PC-3 (cell line): ENCODE data around the gene RCBTB2. TPM values are rescaled to one million over a fixed set of nuclear protein-coding genes. Genes with fewer than 3 reads are reported as not detected.

Experiments
- ATAC-seq: fragments of 200-7000 bp; cut with Tn5 transposase; 2 replicates; pipeline ENCODE4 v1.9.1; 2020; ENCODE audit warnings: mild to moderate bottlenecking, moderate library complexity
- BruUV-seq: library from RNA; stranded (reverse); fragments of 400-500 nt; replicated peaks from 2 replicates; lab custom pipeline; 2021; lab: Mats Ljungman, UMichigan
- CTCF ChIA-PET: fragments of 300-600 bp; sonication (Branson Sonifier 250); formaldehyde crosslinking; loops from one replicate; lab custom pipeline; 2022; ENCODE audit warnings: antibody characterized with exemption; lab: Charles Lee
- POLR2A ChIA-PET: fragments of 300-600 bp; sonication (Branson Sonifier 250); formaldehyde crosslinking; loops from one replicate; lab custom pipeline; 2022; ENCODE audit warnings: antibody characterized with exemption; ENCODE audit not compliant: unreplicated experiment; lab: Charles Lee
- DNase-seq: peaks from one replicate; pipeline ENCODE4 v3.0.0-alpha.2; 2015
- H2AFZ ChIP-seq: fragments of 300-600 bp; sonication (generic); 2 replicates; pipeline ENCODE4 v1.6.0; 2016; ENCODE audit warnings: antibody characterized with exemption, low read length
- H3F3A ChIP-seq: fragments of 300-600 bp; sonication (generic); one replicate; pipeline ENCODE4 v1.6.0; 2017; ENCODE audit warnings: antibody characterized with exemption, low read length, control low read depth, mild to moderate bottlenecking; ENCODE audit not compliant: unreplicated experiment
- H3K27ac ChIP-seq: fragments of 300-600 bp; sonication (generic); 2 replicates; pipeline ENCODE4 v1.5.1; 2016; ENCODE audit warnings: mild to moderate bottlenecking, low read length
- H3K27me3 ChIP-seq: fragments of 300-600 bp; sonication (generic); 2 replicates; pipeline ENCODE4 v1.6.1; 2016; ENCODE audit warnings: low read length, mixed read lengths
- H3K36me3 ChIP-seq: fragments of 300-600 bp; sonication (generic); 2 replicates; pipeline ENCODE4 v1.6.1; 2016; ENCODE audit warnings: low read depth, mixed run types, low read length, mixed read lengths
- H3K4me1 ChIP-seq: fragments of 300-600 bp; sonication (generic); 2 replicates; pipeline ENCODE4 v1.5.1; 2016; ENCODE audit warnings: low read length; ENCODE audit not compliant: insufficient read depth
- H3K4me2 ChIP-seq: fragments of 300-600 bp; sonication (generic); 2 replicates; pipeline ENCODE4 v1.6.0; 2016; ENCODE audit warnings: low read length
- H3K4me3 ChIP-seq: fragments of 300-600 bp; sonication (generic); 2 replicates; pipeline ENCODE4 v1.5.1; 2016; ENCODE audit warnings: mild to moderate bottlenecking, low read length, mixed read lengths
- H3K79me2 ChIP-seq: fragments of 300-600 bp; sonication (generic); 2 replicates; pipeline ENCODE4 v1.6.1; 2017; ENCODE audit warnings: low read length, mixed read lengths
- H3K9ac ChIP-seq: fragments of 300-600 bp; sonication (generic); 2 replicates; pipeline ENCODE4 v1.6.0; 2016; ENCODE audit warnings: mild to moderate bottlenecking, low read length
- H3K9me2 ChIP-seq: fragments of 300-600 bp; sonication (generic); replicated peaks from 2 replicates; pipeline ENCODE4 v1.6.1; 2016; ENCODE audit warnings: mixed run types, low read length, mixed read lengths
- H3K9me3 ChIP-seq: fragments of 300-600 bp; sonication (generic); 2 replicates; pipeline ENCODE4 v1.6.1; 2016; ENCODE audit warnings: low read length, mixed read lengths
- H4K20me1 ChIP-seq: fragments of 300-600 bp; sonication (generic); 2 replicates; pipeline ENCODE4 v1.6.1; 2016; ENCODE audit warnings: low read length, mixed read lengths
- CTCF ChIP-seq: fragments of 300-600 bp; sonication (generic); conservative IDR thresholded peaks from 2 replicates; pipeline ENCODE4 v1.5.1; 2017; ENCODE audit warnings: antibody characterized with exemption, low read depth, mild to moderate bottlenecking, low read length
- EZH2 ChIP-seq: fragments of 300-600 bp; sonication (generic); IDR thresholded peaks from one replicate; pipeline ENCODE4 v1.6.1; 2017; ENCODE audit warnings: antibody characterized with exemption, mild to moderate bottlenecking, low read length; ENCODE audit not compliant: unreplicated experiment
- EZH2phosphoT487 ChIP-seq: fragments of 300-600 bp; sonication (generic); IDR thresholded peaks from 2 replicates; pipeline ENCODE4 v1.6.1; 2018; ENCODE audit warnings: mild to moderate bottlenecking, antibody characterized with exemption, low read length, borderline replicate concordance
- intact Hi-C: fragments of 100-400 bp; cut with micrococcal nuclease; formaldehyde crosslinking; loops from 2 replicates; pipeline ENCODE4 v1.9.0; 2023
- total RNA-seq: library from RNA; depleted of rRNA; stranded (reverse); fragments of >200 nt; gene quantifications from 2 replicates; pipeline ENCODE4 v1.2.3, GENCODE V29; 2014

The RCBTB2 gene
- total RNA-seq, 1 experiment from 2014 or later = 2.5 TPM

- no TSS peak for BruUV-seq
Measured at GRCh38 chr13:48502601-48503319, 30.1 kb downstream of the RCBTB2 start.

GRCh38 chr13:48501705-48502104 is 31.2 kb downstream of the RCBTB2 start:
- BruUV-seq = no TSS peak
- H3K4me2 ChIP-seq = no peak overlapping the region
- intact Hi-C loops = no loop called here
- no peaks in the 10 kb centered on the region for H3K9me3 ChIP-seq
- no peaks in the 10 kb centered on the region for H3K79me2 ChIP-seq
- H4K20me1 ChIP-seq = no peaks in the 10 kb centered on the region
- no peak overlapping the region for H2AFZ ChIP-seq
- DNase-seq (peak; percentile 6), ATAC-seq (no peak)
- peaks cover 15% of the 10 kb centered on the region for H3K4me1 ChIP-seq
- ChIA-PET CTCF (no interaction called here), POLR2A (no interaction called here)
- no peaks in the 10 kb centered on the region for H3K27me3 ChIP-seq
- no peaks in the 10 kb centered on the region for H3F3A ChIP-seq
- no peak overlapping the region for H3K9ac ChIP-seq
- H3K4me3 ChIP-seq = no peak overlapping the region
- H3K36me3 ChIP-seq = no peaks in the 10 kb centered on the region
- H3K9me2 ChIP-seq = no peaks in the 10 kb centered on the region
- TF ChIP-seq CTCF (no peak), EZH2phosphoT487 (no peak), EZH2 (no peak)
- H3K27ac ChIP-seq = no peak overlapping the region

More at GRCh38 chr13:48502601-48503319, 30.1 kb downstream of the RCBTB2 start:
- H4K20me1 ChIP-seq = no peaks in the 10 kb centered on the region
- ChIA-PET POLR2A (no interaction called here), CTCF (no interaction called here)
- no peaks in the 10 kb centered on the region for H3K9me3 ChIP-seq
- H3K4me2 ChIP-seq = no peak overlapping the region
- no peak overlapping the region for H2AFZ ChIP-seq
- no peaks in the 10 kb centered on the region for H3K79me2 ChIP-seq
- no peaks in the 10 kb centered on the region for H3K9me2 ChIP-seq
- no peak overlapping the region for H3K9ac ChIP-seq
- peaks cover 15% of the 10 kb centered on the region for H3K4me1 ChIP-seq
- no peak overlapping the region for H3K4me3 ChIP-seq
- intact Hi-C loops = no loop called here
- H3K27me3 ChIP-seq = no peaks in the 10 kb centered on the region
- no peaks in the 10 kb centered on the region for H3F3A ChIP-seq
- TF ChIP-seq EZH2phosphoT487 = no peak
- no peak for TF ChIP-seq CTCF
- no peak for DNase-seq
- H3K27ac ChIP-seq = no peak overlapping the region
- ATAC-seq = no peak
- H3K36me3 ChIP-seq = no peaks in the 10 kb centered on the region

- TF ChIP-seq EZH2 (no peak), EZH2phosphoT487 (no peak), CTCF (no peak)
- Histone ChIP-seq H3K4me1 (peaks cover 15% of the 10 kb centered on the region), H3K4me3 (no peak overlapping the region), H3K9me2 (no peaks in the 10 kb centered on the region), H3F3A (no peaks in the 10 kb centered on the region), H3K27ac (peak overlapping the region; percentile 43), H3K4me2 (peak overlapping the region; percentile 27; the same call in 1 of the 2 replicates), H3K79me2 (no peaks in the 10 kb centered on the region), H3K9ac (no peak overlapping the region), H2AFZ (no peak overlapping the region), H4K20me1 (no peaks in the 10 kb centered on the region), H3K9me3 (no peaks in the 10 kb centered on the region), H3K27me3 (no peaks in the 10 kb centered on the region), H3K36me3 (no peaks in the 10 kb centered on the region)
- ChIA-PET CTCF (interaction anchor here (0.6 kb wide), 1 partner anchor 402 kb away, joined by 3 read pairs; no protein-coding TSS in a partner anchor), POLR2A (no interaction called here)
- peak; percentile 68 for DNase-seq
- intact Hi-C loops = no loop called here
- peak; percentile 90 for ATAC-seq
- no TSS peak for BruUV-seq
Measured at GRCh38 chr13:48500652-48501197, 32.2 kb downstream of the RCBTB2 start.
